GM18907 (cell line): ENCODE measurements around the gene RHOT2.
"Not testable (repeated sequence)": the region's sequence is repeated elsewhere in the genome, so short reads cannot be mapped to it uniquely, and the experiment has no call there.

Source experiments
- ATAC-seq: cut with Tn5 transposase; IDR thresholded peaks from one replicate; pipeline ENCODE4 v1.9.1; 2021; ENCODE audit warnings: mild to moderate bottlenecking, moderate library complexity; ENCODE audit not compliant: unreplicated experiment

Gene RHOT2

GRCh38 chr16:712740-713250 is 44.9 kb downstream of the RHOT2 start:
- not testable (repeated sequence) for ATAC-seq

- no peak for ATAC-seq
These were observed 46.1 kb downstream of the RHOT2 start for GRCh38 chr16:714079-714478.

- ATAC-seq = peak; percentile 54
These were observed 46.9 kb downstream of the RHOT2 start, which contains the start of gene METRN for GRCh38 chr16:714558-715476. TSS of gene METRN (plus strand) at chr16:715118. CDS start at chr16:715290, 172 bp downstream.

GRCh38 chr16:715477-716199 is 47.7 kb downstream of the RHOT2 start:
- ATAC-seq = peak; percentile 5

GRCh38 chr16:716200-716568 is 48.3 kb downstream of the RHOT2 start:
- no peak for ATAC-seq

GRCh38 chr16:716768-717325 is 48.9 kb downstream of the RHOT2 start:
- no peak for ATAC-seq

GRCh38 chr16:717450-718245 is 49.7 kb downstream of the RHOT2 start:
- ATAC-seq = no peak

GRCh38 chr16:718389-718788 is 50.5 kb downstream of the RHOT2 start:
- ATAC-seq = no peak

GRCh38 chr16:718922-719321 is 51.0 kb downstream of the RHOT2 start:
- ATAC-seq = no peak

- ATAC-seq = no peak
These were observed 52.0 kb downstream of the RHOT2 start for GRCh38 chr16:719815-720446.

- peak; percentile 24 for ATAC-seq
These were observed 52.6 kb downstream of the RHOT2 start for GRCh38 chr16:720447-720989.

GRCh38 chr16:720990-721764 is 53.2 kb downstream of the RHOT2 start, which contains the start of gene ANTKMT:
TSS of gene ANTKMT (plus strand) at chr16:721146. CDS start at chr16:721275, 129 bp downstream.
- peak; percentile 64 for ATAC-seq

- no peak for ATAC-seq
These were observed 54.0 kb downstream of the RHOT2 start for GRCh38 chr16:721765-722540.

- ATAC-seq = no peak
These were observed 55.1 kb downstream of the RHOT2 start for GRCh38 chr16:722835-723633.

- ATAC-seq = no peak
These were observed 55.8 kb downstream of the RHOT2 start for GRCh38 chr16:723695-724094.
